B cell (primary cell): ENCODE results near the gene SLC37A2.

Experiments used
- EZH2 ChIP-seq: IDR thresholded peaks from 2 replicates; pipeline ENCODE4 v1.6.1; 2012; ENCODE audit warnings: borderline replicate concordance, low read depth, mild to moderate bottlenecking, moderate library complexity, low read length; ENCODE audit not compliant: insufficient read depth, poor library complexity, severe bottlenecking
- TF ChIP-seq, protein P1 (sequence below): fragments of 200-600 bp; IDR thresholded peaks from one replicate; pipeline ENCODE4 v1.8.0; 2022; ENCODE audit warnings: antibody characterized with exemption, mild to moderate bottlenecking

DNA sequence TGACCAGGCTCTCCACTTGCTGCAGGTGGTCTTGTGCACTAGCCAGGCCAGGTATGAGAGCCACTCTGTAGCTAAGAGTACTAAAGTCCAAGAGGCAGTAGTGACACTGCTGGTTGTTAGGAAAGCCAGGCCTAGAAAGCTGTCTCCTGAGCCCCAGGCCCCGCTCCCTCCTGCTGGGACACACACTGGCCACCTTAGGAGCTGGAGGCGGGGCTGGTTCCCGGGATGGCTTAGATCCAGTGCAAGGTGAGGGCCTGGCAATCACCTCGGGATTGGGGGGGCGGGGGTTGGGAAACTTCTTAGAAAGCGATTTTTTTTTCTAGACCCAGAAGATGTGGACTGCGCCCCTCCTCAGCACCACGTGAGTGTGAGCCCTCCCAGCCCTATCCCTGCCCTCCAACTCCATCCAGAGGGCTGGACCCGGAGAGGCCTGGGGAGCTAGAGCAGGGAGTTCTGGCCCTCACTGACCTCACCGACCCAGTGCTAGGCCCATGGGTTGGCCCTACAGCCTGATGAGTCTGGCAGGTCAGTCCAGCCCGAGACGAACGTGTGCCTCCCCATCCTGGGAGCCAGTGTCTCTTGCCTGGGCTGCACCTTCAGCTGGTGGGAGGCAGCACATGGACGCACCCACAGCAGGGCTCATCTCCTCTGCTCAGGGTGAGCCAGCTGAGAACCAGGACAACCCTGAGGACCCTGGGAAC, 18.1 kb downstream of the SLC37A2 start:
- TF ChIP-seq, protein P1, sequence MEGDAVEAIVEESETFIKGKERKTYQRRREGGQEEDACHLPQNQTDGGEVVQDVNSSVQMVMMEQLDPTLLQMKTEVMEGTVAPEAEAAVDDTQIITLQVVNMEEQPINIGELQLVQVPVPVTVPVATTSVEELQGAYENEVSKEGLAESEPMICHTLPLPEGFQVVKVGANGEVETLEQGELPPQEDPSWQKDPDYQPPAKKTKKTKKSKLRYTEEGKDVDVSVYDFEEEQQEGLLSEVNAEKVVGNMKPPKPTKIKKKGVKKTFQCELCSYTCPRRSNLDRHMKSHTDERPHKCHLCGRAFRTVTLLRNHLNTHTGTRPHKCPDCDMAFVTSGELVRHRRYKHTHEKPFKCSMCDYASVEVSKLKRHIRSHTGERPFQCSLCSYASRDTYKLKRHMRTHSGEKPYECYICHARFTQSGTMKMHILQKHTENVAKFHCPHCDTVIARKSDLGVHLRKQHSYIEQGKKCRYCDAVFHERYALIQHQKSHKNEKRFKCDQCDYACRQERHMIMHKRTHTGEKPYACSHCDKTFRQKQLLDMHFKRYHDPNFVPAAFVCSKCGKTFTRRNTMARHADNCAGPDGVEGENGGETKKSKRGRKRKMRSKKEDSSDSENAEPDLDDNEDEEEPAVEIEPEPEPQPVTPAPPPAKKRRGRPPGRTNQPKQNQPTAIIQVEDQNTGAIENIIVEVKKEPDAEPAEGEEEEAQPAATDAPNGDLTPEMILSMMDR, result no peak
- no peak for TF ChIP-seq EZH2
